GM21390 (cell line): ENCODE results near the gene CCP110.
A peak's percentile ranks its signal among the peaks of the same experiment; 100 is the strongest.

Experiments used
- ATAC-seq: cut with Tn5 transposase; IDR thresholded peaks from one replicate; pipeline ENCODE4 v1.9.1; 2021; ENCODE audit not compliant: unreplicated experiment

The CCP110 gene, protein sequence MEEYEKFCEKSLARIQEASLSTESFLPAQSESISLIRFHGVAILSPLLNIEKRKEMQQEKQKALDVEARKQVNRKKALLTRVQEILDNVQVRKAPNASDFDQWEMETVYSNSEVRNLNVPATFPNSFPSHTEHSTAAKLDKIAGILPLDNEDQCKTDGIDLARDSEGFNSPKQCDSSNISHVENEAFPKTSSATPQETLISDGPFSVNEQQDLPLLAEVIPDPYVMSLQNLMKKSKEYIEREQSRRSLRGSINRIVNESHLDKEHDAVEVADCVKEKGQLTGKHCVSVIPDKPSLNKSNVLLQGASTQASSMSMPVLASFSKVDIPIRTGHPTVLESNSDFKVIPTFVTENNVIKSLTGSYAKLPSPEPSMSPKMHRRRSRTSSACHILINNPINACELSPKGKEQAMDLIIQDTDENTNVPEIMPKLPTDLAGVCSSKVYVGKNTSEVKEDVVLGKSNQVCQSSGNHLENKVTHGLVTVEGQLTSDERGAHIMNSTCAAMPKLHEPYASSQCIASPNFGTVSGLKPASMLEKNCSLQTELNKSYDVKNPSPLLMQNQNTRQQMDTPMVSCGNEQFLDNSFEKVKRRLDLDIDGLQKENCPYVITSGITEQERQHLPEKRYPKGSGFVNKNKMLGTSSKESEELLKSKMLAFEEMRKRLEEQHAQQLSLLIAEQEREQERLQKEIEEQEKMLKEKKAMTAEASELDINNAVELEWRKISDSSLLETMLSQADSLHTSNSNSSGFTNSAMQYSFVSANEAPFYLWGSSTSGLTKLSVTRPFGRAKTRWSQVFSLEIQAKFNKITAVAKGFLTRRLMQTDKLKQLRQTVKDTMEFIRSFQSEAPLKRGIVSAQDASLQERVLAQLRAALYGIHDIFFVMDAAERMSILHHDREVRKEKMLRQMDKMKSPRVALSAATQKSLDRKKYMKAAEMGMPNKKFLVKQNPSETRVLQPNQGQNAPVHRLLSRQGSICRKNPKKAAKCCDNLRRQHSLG

GRCh38 chr16:19523559-19524355, at the start of gene CCP110:
Gene CCP110, plus strand, starts transcription at chr16:19523942. Its CDS starts 3,940 bp downstream, at chr16:19527882.
- peak; percentile 63 for ATAC-seq

GRCh38 chr16:19474617-19475016, 49.1 kb upstream of the CCP110 start:
- no peak for ATAC-seq

- no peak for ATAC-seq
These were observed 45.2 kb upstream of the CCP110 start for GRCh38 chr16:19478505-19478904.

DNA sequence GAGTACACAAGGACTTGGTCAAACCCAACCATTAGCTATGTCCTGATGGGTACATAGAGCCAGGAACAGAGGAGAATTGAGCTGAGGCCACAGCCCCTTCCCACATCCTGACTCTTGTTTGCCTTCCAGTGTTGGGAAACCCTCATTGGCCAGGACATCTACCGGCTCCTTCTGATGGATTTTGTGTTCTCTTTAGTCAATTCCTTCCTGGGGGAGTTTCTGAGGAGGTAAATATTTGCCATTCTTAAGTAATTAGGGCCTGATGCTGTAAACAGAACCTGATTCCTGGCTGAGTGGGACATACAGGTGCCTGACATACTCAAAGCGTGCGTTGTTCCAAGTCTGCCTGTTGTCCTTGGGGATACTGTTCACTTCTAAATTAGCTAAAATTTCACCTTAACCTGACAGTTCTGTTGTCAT, 44.4 kb upstream of the CCP110 start:
- no peak for ATAC-seq

DNA sequence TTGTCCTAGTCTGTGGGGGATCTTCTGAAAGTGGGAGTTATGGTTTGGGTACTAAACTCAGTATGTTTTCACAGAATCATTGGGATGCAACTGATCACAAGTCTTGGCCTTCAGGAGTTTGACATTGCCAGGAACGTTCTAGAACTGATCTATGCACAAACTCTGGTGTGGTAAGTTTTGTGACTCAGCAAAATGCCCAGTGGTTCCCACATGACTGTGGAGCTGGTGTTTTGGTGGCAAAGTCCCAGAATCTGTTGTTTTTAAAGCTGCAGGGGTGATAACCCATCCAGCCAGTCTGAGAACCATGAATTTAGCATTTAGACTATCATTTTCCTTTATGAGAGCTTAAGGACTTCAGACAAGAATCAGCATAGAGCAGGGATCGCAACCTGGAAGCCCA, 42.4 kb upstream of the CCP110 start:
- ATAC-seq = no peak

GRCh38 chr16:19481769-19482168, 42.0 kb upstream of the CCP110 start:
- ATAC-seq = no peak

DNA sequence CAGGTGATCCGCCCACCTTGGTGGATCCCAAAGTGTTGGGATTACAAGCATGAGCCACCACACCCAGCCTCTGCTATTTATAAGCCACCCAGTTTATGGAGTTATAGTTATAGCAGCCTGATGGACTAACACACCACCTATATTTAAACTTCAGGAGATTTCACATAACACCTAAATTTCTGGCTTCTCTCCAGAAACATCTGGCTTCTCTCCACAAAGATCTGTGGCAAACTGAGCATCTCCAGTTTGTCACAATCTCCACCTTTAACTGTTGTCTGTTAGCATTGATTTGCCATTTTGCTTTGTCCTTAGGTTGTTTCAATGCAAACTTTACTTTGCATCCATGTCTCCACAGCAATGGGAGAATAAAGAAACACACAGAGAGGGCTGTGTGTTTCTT, 41.5 kb upstream of the CCP110 start:
- no peak for ATAC-seq

DNA sequence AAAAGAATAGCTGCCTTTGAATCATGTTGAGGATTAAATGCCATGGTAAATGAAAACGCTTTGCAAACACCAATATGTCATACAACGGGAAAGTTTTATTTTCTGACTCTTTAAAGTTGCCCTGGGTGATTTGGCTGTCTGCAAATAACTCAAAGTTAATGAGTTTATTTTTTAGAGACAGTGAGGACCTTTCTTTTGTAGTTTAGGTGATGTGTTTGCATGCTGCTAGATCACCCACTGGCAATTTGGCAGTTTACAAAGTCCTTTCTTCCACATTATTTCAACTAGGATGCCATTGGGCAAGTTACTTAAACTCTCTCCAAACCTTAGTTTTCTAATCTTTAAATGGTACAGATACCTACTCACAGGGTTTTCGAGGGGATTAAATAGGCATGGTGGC, 39.6 kb upstream of the CCP110 start:
- ATAC-seq = no peak

- no peak for ATAC-seq
These were observed 38.1 kb upstream of the CCP110 start for GRCh38 chr16:19485611-19486010.

DNA sequence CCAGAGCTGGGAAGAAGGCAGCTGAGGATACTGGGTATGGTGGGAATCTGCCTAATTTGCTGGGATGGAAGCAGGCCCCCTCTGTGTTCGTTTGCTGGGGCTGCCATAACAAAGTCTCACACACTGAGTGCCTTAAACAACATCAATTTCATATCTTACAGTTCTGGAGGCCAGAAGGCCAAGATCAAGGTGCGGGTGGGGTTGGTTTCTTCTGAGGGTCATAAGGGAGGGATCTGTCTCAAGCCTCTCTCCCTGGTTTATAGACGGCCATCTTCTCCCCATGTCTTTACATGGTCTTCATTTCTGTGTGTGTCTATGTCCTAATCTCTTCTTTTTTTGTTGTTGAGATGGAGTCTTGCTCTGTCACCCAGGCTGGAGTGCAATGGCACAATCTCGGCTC, 37.7 kb upstream of the CCP110 start:
- no peak for ATAC-seq

- ATAC-seq = no peak
These were observed 36.9 kb upstream of the CCP110 start for GRCh38 chr16:19486750-19487325.

GRCh38 chr16:19488213-19488640, 35.5 kb upstream of the CCP110 start:
- no peak for ATAC-seq

- ATAC-seq = no peak
These were observed 33.1 kb upstream of the CCP110 start for GRCh38 chr16:19490619-19491018.

DNA sequence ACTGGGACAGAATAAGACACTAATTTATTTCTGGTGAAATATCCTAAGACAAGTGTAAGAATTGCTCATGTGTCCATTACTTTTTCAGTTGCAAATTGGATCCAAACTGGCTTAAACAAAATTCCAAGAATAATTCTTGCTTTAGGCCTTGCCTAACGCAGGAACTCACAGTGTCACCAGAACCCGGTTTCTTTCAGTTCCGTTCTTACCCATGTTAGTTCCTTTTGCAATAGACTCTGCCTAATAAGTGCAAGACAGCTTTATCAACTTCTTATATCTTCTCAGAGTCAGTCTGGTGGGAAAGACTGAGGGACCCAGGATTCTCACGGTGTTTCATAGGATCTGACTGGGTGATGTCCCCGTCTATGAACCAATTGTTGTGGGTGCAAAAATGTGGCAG, 26.6 kb upstream of the CCP110 start:
- ATAC-seq = no peak

GRCh38 chr16:19499006-19499405, 24.7 kb upstream of the CCP110 start:
- no peak for ATAC-seq

DNA sequence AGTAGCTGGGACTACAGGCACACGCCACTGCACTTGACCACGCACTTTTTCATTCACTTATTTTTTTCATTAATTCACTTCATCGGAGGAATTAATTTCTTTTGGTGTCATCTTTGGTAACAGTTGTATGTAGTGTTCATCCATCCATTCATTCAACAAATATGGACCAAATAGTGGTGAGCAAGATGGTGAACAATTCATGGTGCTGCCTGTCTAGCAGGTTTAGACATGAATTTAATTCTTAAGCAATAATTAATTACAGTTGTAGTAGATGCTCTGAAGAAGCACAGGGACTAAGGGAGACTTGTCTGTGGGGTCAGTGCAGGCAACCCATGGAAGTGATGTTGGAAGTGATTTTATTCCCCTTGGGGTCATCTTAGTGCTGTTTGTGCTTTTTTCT, 24.3 kb upstream of the CCP110 start:
- ATAC-seq = no peak

GRCh38 chr16:19502395-19503131, 21.2 kb upstream of the CCP110 start:
- no peak for ATAC-seq

DNA sequence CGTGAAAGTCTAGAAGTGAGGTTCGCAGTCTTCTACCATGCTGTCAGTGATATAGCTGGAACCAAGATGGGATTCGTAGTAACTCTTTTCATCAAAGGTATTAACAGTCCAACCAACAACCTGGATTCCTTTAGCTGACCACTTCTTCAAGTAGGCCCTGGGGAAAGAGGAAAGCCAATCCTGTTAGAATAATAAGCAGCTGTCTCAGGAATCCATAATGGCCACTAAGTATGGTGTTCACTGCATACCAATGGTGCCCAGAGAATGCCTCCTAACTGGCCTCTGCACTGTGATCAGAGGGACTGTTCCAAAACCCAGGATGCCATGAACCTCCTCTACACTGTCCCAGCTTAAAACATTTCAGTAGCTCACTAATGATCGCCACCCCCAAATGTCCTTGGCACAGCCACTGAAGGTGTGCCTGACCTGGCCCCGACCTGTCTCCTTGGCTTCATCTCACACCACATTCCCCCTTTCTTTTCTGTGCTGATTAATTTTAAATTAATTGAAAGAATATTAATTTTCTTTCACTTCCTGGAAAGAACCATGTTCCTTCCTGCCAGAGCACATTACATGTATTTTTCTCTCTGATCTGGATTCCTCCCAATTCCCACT, 20.2 kb upstream of the CCP110 start:
- no peak for ATAC-seq

DNA sequence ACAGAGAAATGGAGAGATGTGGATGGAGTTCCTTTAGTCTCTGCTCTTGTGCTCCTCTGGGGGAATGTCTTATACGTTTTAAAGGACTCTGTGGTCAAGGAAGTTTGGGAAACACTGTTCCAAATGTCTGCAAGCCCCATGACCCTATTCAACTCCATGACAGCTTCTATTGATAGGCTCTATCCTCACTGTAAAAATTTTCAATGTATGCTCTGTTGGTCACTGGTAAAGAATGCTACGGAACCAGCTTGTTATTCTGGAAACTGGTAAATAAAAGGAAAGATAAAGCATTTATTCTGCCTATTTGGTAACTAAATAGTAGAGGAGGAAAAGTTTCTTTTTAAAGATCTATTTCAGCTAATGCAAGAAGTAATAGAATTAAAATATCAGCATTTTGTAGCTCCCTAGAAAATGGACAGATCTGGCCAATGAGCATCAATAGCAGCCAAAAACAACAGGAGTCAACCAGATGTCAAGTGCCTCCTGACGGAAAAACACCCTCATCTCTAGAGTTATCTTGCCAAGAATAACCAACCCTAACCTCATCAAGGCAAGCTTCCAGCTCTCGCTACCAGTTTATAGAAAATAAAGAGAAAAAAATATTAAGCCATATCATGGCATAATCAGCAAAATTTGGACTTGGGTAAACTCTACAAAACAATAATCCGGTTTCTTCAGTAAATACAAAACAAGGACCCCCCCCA, 18.0 kb upstream of the CCP110 start:
- no peak for ATAC-seq
